Measurements from ENCODE around the gene NIF3L1.

DNA sequence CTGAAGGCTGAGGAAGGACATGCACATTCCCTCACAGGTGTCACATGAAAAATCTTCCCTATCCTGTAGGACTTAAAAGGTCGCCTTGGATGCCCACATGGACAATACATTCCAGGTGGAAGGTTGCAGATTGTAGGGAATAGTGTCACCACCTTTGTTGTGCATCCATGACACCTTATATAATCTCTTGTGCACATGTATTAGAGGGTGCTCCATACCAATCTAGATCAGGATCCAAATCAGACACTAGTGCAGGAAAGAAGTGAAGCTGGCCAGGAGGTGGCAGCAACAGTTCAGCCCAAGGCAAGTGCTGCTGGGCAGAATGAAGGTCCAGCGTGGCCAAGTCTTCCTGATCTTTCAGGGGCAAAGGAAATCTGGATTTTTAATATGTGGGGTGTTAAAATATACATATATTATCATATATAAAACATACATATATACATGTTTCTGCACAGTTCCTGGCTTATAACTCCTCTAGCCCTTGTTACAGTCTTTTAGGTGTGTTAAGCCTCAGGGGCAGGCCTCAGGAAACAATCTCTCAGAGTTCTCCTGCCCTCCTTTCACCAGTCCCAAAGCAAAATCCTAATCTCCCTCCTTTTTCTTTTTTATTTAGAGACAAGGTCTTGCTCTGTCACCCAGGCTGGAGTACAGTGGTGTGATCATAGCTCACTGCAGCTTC lies 16.6 kb downstream of the NIF3L1 start:
- peak; percentile 16 to 75 (median 57) for TF ChIP-seq CTCF (IDR thresholded peaks at IDR 0.05 in 8 of 11, conservative IDR thresholded peaks at IDR 0.05 in 3 of 11)
- no peak for TF ChIP-seq POLR2A (IDR thresholded peaks at IDR 0.05)
